ENCODE measurements around the gene GJA9.

- no peak for TF ChIP-seq POLR2A (IDR thresholded peaks at IDR 0.05; ENCODE audit: low read depth, low read length)
- no peak for TF ChIP-seq SPI1 (IDR thresholded peaks at IDR 0.05; ENCODE audit: low read depth, low read length)
- no peak for TF ChIP-seq POLR2AphosphoS5 (IDR thresholded peaks at IDR 0.05; ENCODE audit: low read depth, low read length)
Observed at GRCh38 chr1:38898653-38899230, 17.4 kb upstream of the GJA9 start.

All from GM12891 (cell line).